Karpas-422 (cell line): Measurements from ENCODE around the gene MPPED2. TPM values are rescaled to one million over a fixed set of nuclear protein-coding genes. Genes with fewer than 3 reads are reported as not detected.

Experiments
- DNase-seq: peaks from one replicate; pipeline ENCODE4 v3.0.0-alpha.2; 2015
- H2AFZ ChIP-seq: fragments of 200-600 bp; sonication (generic); 2 replicates; pipeline ENCODE4 v1.6.1; 2014; ENCODE audit warnings: antibody characterized with exemption, low read length, mixed read lengths
- H3K27ac ChIP-seq: fragments of 200-600 bp; sonication (generic); 2 replicates; pipeline ENCODE4 v1.5.1; 2014; ENCODE audit warnings: mild to moderate bottlenecking, low read length, moderate library complexity
- H3K27me3 ChIP-seq: fragments of 200-600 bp; sonication (generic); 2 replicates; pipeline ENCODE4 v1.6.1; 2014; ENCODE audit warnings: low read length, mixed read lengths
- H3K36me3 ChIP-seq: fragments of 200-600 bp; sonication (generic); 2 replicates; pipeline ENCODE4 v1.6.1; 2014; ENCODE audit warnings: low read length, mixed read lengths; ENCODE audit not compliant: insufficient read depth
- H3K4me1 ChIP-seq: fragments of 200-600 bp; sonication (generic); 2 replicates; pipeline ENCODE4 v1.6.1; 2014; ENCODE audit warnings: mild to moderate bottlenecking, low read length, mixed read lengths
- H3K4me2 ChIP-seq: fragments of 200-600 bp; sonication (generic); 2 replicates; pipeline ENCODE4 v1.6.1; 2014; ENCODE audit warnings: low read length, low read depth, mild to moderate bottlenecking; ENCODE audit not compliant: poor library complexity, severe bottlenecking
- H3K4me3 ChIP-seq: fragments of 200-600 bp; sonication (generic); 2 replicates; pipeline ENCODE4 v1.5.1; 2014; ENCODE audit warnings: mild to moderate bottlenecking, antibody characterized with exemption, low read length, mixed read lengths
- H3K79me2 ChIP-seq: fragments of 200-600 bp; sonication (generic); 2 replicates; pipeline ENCODE4 v1.6.1; 2014; ENCODE audit warnings: mild to moderate bottlenecking, low read length, mixed read lengths
- H3K9ac ChIP-seq: fragments of 200-600 bp; sonication (generic); 2 replicates; pipeline ENCODE4 v1.6.0; 2014; ENCODE audit warnings: low read length
- H3K9me2 ChIP-seq: fragments of 200-600 bp; sonication (generic), shearing (Covaris generic); replicated peaks from 2 replicates; pipeline ENCODE4 v1.6.0; 2014; ENCODE audit warnings: mild to moderate bottlenecking, low read length, moderate library complexity; ENCODE audit not compliant: insufficient read depth
- H3K9me3 ChIP-seq: fragments of 300-700, 200-600 bp; sonication (generic); 2 replicates; pipeline ENCODE4 v1.6.1; 2014; ENCODE audit warnings: low read length, mixed read lengths
- H4K20me1 ChIP-seq: fragments of 200-600 bp; sonication (generic); 2 replicates; pipeline ENCODE4 v1.6.1; 2014; ENCODE audit warnings: mild to moderate bottlenecking, antibody characterized with exemption, low read length, low read depth; ENCODE audit not compliant: insufficient read depth
- total RNA-seq: library from RNA; depleted of rRNA; stranded (reverse); fragments of >200 nt; shearing (Covaris generic); gene quantifications from 2 replicates; pipeline ENCODE4 v1.2.3, GENCODE V29; 2014; ENCODE audit warnings: low replicate concordance

MPPED2 gene
- total RNA-seq, 1 experiment from 2014 or later: not detected

GRCh38 chr11:30432178-30432577 is 154.0 kb downstream of the MPPED2 start:
- Histone ChIP-seq H3K79me2 (no peaks in the 10 kb centered on the region), H3K27ac (no peak overlapping the region), H2AFZ (no peak overlapping the region), H3K4me2 (no peak overlapping the region), H4K20me1 (no peaks in the 10 kb centered on the region), H3K9me2 (no peaks in the 10 kb centered on the region), H3K4me3 (no peak overlapping the region), H3K36me3 (no peaks in the 10 kb centered on the region), H3K27me3 (no peaks in the 10 kb centered on the region), H3K9ac (no peak overlapping the region), H3K4me1 (no peaks in the 10 kb centered on the region), H3K9me3 (no peaks in the 10 kb centered on the region)
- DNase-seq: no peak

GRCh38 chr11:30431127-30431814 is 154.9 kb downstream of the MPPED2 start:
- no peaks in the 10 kb centered on the region for H4K20me1 ChIP-seq
- no peaks in the 10 kb centered on the region for H3K9me3 ChIP-seq
- no peaks in the 10 kb centered on the region for H3K79me2 ChIP-seq
- H3K27ac ChIP-seq: no peak overlapping the region
- H3K4me1 ChIP-seq: no peaks in the 10 kb centered on the region
- no peak overlapping the region for H3K9ac ChIP-seq
- no peak for DNase-seq
- no peaks in the 10 kb centered on the region for H3K27me3 ChIP-seq
- no peaks in the 10 kb centered on the region for H3K9me2 ChIP-seq
- H3K4me3 ChIP-seq: no peak overlapping the region
- H3K36me3 ChIP-seq: no peaks in the 10 kb centered on the region
- H2AFZ ChIP-seq: no peak overlapping the region
- no peak overlapping the region for H3K4me2 ChIP-seq

- Histone ChIP-seq H3K9me3 (no peaks in the 10 kb centered on the region), H3K9ac (no peak overlapping the region), H3K9me2 (no peaks in the 10 kb centered on the region), H3K36me3 (no peaks in the 10 kb centered on the region), H2AFZ (no peak overlapping the region), H3K79me2 (no peaks in the 10 kb centered on the region), H3K4me1 (no peaks in the 10 kb centered on the region), H3K27ac (no peak overlapping the region), H3K4me3 (no peak overlapping the region), H4K20me1 (no peaks in the 10 kb centered on the region), H3K4me2 (no peak overlapping the region), H3K27me3 (no peaks in the 10 kb centered on the region)
- no peak for DNase-seq
These were observed 156.6 kb downstream of the MPPED2 start for GRCh38 chr11:30429550-30429949.

- H3K4me2 ChIP-seq: no peak overlapping the region
- no peak overlapping the region for H3K27ac ChIP-seq
- no peaks in the 10 kb centered on the region for H3K9me3 ChIP-seq
- H3K9ac ChIP-seq: no peak overlapping the region
- DNase-seq: no peak
- no peak overlapping the region for H3K4me3 ChIP-seq
- no peaks in the 10 kb centered on the region for H4K20me1 ChIP-seq
- H3K4me1 ChIP-seq: no peaks in the 10 kb centered on the region
- H3K79me2 ChIP-seq: no peaks in the 10 kb centered on the region
- no peaks in the 10 kb centered on the region for H3K36me3 ChIP-seq
- no peaks in the 10 kb centered on the region for H3K27me3 ChIP-seq
- no peak overlapping the region for H2AFZ ChIP-seq
- H3K9me2 ChIP-seq: no peaks in the 10 kb centered on the region
These were observed 159.4 kb downstream of the MPPED2 start for GRCh38 chr11:30426781-30427180.

- H4K20me1 ChIP-seq: no peaks in the 10 kb centered on the region
- no peak overlapping the region for H3K4me3 ChIP-seq
- no peak overlapping the region for H3K9ac ChIP-seq
- H3K9me2 ChIP-seq: no peaks in the 10 kb centered on the region
- no peaks in the 10 kb centered on the region for H3K27me3 ChIP-seq
- no peaks in the 10 kb centered on the region for H3K79me2 ChIP-seq
- H3K4me1 ChIP-seq: no peaks in the 10 kb centered on the region
- H3K36me3 ChIP-seq: no peaks in the 10 kb centered on the region
- H3K4me2 ChIP-seq: no peak overlapping the region
- DNase-seq: no peak
- no peak overlapping the region for H2AFZ ChIP-seq
- H3K27ac ChIP-seq: no peak overlapping the region
- no peaks in the 10 kb centered on the region for H3K9me3 ChIP-seq
These were observed 161.3 kb downstream of the MPPED2 start for GRCh38 chr11:30424844-30425243.

- Histone ChIP-seq H3K4me3 (no peak overlapping the region), H3K9ac (no peak overlapping the region), H3K27me3 (no peaks in the 10 kb centered on the region), H3K9me3 (no peaks in the 10 kb centered on the region), H4K20me1 (no peaks in the 10 kb centered on the region), H3K4me2 (no peak overlapping the region), H3K4me1 (no peaks in the 10 kb centered on the region), H3K79me2 (no peaks in the 10 kb centered on the region), H3K36me3 (no peaks in the 10 kb centered on the region), H3K27ac (no peak overlapping the region), H2AFZ (no peak overlapping the region), H3K9me2 (no peaks in the 10 kb centered on the region)
- DNase-seq: no peak
These were observed 161.8 kb downstream of the MPPED2 start for GRCh38 chr11:30424321-30424720.

GRCh38 chr11:30423886-30424285 is 162.3 kb downstream of the MPPED2 start:
- Histone ChIP-seq H3K27ac (no peak overlapping the region), H3K4me3 (no peak overlapping the region), H3K4me2 (no peak overlapping the region), H3K27me3 (no peaks in the 10 kb centered on the region), H3K9me3 (no peaks in the 10 kb centered on the region), H3K4me1 (no peaks in the 10 kb centered on the region), H2AFZ (no peak overlapping the region), H3K9ac (no peak overlapping the region), H4K20me1 (no peaks in the 10 kb centered on the region), H3K79me2 (no peaks in the 10 kb centered on the region), H3K36me3 (no peaks in the 10 kb centered on the region), H3K9me2 (no peaks in the 10 kb centered on the region)
- no peak for DNase-seq

- no peak overlapping the region for H2AFZ ChIP-seq
- H4K20me1 ChIP-seq: no peaks in the 10 kb centered on the region
- H3K4me3 ChIP-seq: no peak overlapping the region
- no peaks in the 10 kb centered on the region for H3K9me2 ChIP-seq
- no peaks in the 10 kb centered on the region for H3K79me2 ChIP-seq
- H3K36me3 ChIP-seq: no peaks in the 10 kb centered on the region
- no peak for DNase-seq
- H3K9me3 ChIP-seq: no peaks in the 10 kb centered on the region
- H3K4me2 ChIP-seq: no peak overlapping the region
- no peak overlapping the region for H3K27ac ChIP-seq
- H3K27me3 ChIP-seq: no peaks in the 10 kb centered on the region
- no peaks in the 10 kb centered on the region for H3K4me1 ChIP-seq
- no peak overlapping the region for H3K9ac ChIP-seq
These were observed 162.9 kb downstream of the MPPED2 start for GRCh38 chr11:30423279-30423648.
